Stimulated activated CD8-positive, alpha-beta memory T cell treated with anti-CD3 and anti-CD28 coated beads, Interleukin-7, amount 100 ng/mL, for 48 hours (primary cell): ENCODE data around the gene PITPNB.

ENCODE experiments used
- DNase-seq, 2 donors: peaks; one replicate each; pipeline ENCODE4 v3.0.0-alpha.2; 2020; ENCODE audit warnings: low read depth in 1 of 2; ENCODE audit errors: extremely low read depth in 1 of 2

The PITPNB gene

DNA sequence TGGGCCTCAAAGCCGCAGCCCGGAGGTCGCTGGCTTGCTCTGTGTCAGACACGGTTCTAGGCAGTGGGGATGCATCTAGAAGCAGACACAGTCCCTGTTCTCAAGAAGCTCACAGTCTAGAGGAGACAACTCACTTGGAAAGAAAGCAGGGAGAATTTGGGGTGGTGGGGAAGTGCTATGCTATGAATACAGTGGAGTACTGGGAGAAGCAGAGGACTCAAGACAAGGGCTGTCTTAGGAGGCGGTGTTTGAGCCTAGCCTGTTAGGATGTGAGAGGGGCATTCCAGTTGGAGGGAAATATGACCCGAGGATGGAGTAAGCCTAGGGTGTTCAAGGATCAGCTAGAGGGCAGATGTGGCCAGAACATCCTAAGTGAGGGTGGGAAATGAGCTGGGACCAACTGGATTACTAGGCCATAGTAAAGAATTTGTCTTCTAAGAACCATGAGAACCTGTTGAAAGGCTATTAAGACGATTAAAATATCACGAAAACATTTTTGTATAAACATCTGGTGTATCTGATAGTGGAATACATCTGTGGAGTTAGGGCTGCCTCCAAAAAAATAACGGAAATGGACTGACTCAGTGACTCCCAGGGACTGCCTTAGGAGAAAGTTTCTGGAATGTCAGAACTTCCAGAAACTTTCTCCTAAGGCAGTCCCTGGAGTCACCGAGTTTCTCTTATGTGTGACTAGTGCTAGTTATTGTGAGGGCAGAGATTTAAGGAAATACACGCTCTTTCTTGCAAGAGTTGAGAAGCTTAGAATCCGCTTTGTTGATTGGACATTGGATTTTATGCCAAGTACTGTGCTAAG is 1.1 kb upstream of the PITPNB start:
- no peak for DNase-seq

DNA sequence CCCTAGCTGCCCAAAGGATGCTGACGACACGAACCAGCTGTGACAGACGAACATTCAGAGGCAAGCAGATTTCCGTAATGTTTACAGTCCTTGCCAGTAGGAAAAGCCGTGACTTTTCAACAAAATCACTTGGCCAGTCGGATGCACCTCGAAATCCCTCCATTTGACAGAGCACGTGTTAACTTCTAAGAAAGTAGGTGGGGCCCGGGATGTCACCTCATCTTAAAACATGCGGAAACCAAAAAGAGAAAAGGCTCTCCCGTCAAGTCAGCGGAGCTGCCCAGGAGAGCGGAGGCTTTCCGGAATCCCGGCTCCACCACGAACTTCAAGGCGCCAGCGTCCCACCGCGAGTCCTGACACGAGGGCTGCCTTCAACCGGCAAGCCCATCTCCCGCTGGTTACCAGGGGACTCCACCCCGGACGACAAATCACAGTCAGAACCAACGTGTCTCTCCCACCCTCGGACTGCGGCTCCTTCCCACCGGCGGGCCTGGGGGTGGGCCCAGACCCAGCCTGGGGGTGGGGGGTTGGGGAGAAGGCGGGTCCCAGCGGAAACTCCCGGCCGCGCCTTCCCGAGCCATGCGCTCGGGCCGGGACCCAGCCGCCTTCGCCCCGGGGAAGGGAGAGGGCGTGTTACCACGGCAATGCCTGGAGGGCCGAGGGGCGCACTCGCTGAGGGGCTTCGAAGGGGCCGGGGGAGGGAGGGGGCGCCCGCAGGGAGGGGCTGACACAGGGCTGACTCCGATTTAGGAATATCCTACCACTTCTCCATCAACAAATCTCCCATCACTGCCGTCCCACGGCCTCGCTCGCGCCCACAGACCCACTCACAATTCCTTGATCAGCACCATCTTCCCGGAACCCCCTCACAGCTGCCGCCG is 475 bp downstream of the PITPNB start:
- peak; percentile 57 to 62 for DNase-seq

DNA sequence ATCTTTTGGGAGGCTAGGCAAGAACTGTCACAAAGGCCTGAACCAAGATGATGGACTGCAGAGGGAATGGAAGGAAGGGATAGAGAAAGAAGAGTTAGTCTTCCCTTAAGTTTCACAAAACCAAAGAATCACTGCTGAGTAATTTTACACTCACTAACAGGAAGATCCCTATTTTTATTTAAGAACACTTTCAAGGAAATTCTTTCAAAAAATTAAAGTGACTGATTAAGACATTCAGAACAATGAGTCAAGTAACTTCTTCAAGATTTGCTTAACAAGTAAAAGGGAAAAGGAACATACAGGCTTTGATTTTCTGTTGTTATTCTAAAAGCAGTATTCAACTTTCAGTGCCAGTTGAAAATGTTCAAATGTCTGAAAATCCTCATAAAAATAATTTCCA is 3.1 kb downstream of the PITPNB start:
- no peak for DNase-seq

DNA sequence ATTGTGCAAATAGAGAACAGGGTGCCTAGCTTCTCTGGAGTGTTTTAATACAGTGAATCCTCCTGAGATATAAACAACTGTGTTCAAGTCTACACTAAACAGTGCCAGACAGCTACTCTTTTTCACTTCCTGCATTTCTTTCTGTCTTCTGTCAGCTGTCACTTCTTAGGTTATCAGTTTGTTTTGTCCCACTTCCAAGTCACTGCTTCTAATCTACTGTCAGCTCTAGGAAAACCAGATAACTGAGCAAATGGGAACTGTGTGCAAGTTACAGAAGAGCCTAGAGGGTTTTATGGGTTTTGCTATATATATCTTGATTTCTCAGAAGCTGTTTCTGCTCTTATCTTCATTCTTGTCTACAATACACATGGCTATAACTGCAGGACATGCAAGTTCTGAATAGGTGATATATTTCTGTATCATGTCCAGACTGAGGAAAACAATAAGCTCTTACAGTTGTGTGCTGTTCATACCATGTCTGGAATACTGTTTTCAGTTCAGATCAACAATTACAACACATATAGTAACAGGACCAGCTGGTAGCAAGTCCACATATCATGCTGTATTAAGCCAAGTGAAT is 5.8 kb downstream of the PITPNB start:
- DNase-seq, result no peak

DNA sequence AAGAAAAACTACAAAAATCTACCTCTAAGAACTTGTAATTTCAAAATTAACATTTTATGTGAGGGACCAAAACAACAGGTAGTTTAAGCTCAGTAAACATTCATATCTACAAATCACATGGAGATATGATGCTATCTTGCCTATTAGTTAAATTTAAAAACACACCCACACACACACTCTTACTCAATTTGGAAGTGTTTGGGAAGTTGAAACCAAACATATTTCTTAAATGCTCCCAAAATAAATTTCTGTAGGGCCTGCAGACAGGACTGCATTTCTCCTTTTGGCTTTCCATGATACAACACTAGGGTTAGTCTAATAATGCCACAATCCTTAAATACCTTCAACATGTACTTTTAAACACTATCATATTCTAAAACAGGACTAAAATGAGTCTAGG is 7.0 kb downstream of the PITPNB start:
- DNase-seq, result no peak

GRCh38 chr22:27911330-27911729 is 7.7 kb downstream of the PITPNB start:
- DNase-seq, result no peak

DNA sequence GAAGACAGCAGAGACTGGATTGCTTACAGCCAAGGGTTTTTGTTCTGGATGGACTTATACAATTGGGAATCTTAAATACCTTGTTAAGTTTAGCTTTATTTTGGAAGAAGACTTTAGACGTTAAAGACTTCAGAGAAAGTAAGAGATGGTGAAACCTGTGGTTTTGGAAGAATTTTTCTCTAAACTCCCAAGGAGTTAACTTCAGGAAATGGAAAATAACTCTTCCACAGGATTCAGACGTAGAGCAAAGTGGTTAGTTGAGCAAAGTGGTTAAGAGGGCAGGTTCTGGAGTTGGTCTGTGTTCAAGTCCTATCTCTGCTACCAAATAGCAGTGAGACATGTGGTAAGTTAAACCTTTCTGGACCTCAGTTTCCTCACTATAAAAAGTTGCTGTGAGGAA is 12.8 kb downstream of the PITPNB start:
- no peak for DNase-seq

- DNase-seq, result no peak
These were observed 13.4 kb downstream of the PITPNB start for GRCh38 chr22:27905653-27906052.

GRCh38 chr22:27903805-27904473 is 15.1 kb downstream of the PITPNB start:
- DNase-seq, result no peak

DNA sequence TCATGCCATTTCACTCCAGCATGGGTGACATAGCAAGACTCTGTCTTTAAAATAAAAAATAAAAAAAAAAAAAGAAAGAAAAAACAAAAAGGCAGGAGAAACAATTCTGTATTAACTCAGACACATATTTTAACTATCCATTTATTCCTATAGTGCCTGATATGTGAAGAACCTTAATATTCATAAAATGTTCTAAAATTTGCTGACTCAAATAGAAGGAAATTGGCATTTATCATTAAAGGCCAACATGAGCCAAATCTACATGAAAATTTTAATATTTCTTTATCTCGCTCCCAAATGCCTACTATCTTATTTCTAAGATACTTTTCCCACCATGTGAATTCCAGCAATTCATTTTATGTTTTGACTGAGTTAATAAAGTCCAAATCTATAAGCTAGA is 18.9 kb downstream of the PITPNB start:
- no peak for DNase-seq

GRCh38 chr22:27896245-27896644 is 22.8 kb downstream of the PITPNB start:
- no peak for DNase-seq

- DNase-seq, result no peak
These were observed 23.5 kb downstream of the PITPNB start for GRCh38 chr22:27895600-27895999.

GRCh38 chr22:27892811-27893210 is 26.2 kb downstream of the PITPNB start:
- DNase-seq, result no peak

- no peak for DNase-seq
These were observed 27.0 kb downstream of the PITPNB start for GRCh38 chr22:27892064-27892463.

GRCh38 chr22:27888310-27888709 is 30.7 kb downstream of the PITPNB start:
- no peak for DNase-seq

DNA sequence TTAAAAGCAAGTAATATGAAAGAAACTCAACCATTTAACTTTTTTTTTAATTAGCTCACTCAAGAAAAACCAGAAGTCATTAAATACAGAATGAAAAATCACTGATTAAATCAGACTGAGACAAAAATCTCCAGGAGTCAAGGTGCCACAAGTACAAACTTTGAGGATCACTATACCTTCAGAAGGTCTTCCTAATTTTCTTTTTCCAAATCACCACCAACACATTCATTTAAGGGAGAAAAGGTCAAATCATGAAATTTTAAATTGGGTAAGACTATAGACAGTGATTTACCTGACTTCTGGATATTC is 32.3 kb downstream of the PITPNB start:
- no peak for DNase-seq

DNA sequence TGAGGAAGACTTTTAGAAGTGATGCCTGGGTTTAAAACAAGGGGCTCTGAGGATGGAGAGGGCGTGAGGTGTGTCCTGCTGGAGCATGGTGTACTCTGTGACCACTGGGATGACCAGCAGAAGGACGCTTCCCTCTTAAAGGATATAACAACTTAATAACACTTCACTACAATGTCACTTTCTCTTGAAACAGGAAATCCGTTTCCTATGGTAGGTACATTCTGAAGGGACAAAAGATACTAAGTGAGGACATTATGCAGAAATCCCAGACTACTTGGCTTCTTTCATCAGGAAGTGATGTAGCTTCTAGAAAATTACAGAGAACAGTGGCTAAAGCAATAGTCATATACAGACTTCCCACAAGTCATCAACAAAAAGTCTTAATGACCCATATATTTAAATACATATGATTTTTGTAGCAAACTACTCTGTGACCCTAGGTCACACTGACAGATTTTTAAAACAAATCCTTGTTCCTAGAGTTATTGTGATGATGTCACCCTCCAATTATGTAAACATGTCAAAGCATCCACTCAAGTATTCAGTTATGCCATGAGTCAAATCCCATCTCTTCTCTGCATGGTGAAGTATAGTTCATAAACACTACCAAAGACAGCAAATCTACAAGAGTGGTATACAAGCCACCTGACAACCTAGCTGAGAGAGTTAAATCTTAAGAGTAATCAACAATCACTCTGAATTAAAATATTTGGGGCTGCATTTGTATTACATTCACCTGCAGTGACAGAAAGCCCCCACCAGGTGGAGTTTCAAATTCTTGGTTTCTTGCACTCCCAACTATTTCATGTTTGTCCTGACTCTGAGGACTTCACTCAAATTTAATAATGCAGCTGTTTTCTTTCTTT is 32.8 kb downstream of the PITPNB start:
- DNase-seq, result no peak

DNA sequence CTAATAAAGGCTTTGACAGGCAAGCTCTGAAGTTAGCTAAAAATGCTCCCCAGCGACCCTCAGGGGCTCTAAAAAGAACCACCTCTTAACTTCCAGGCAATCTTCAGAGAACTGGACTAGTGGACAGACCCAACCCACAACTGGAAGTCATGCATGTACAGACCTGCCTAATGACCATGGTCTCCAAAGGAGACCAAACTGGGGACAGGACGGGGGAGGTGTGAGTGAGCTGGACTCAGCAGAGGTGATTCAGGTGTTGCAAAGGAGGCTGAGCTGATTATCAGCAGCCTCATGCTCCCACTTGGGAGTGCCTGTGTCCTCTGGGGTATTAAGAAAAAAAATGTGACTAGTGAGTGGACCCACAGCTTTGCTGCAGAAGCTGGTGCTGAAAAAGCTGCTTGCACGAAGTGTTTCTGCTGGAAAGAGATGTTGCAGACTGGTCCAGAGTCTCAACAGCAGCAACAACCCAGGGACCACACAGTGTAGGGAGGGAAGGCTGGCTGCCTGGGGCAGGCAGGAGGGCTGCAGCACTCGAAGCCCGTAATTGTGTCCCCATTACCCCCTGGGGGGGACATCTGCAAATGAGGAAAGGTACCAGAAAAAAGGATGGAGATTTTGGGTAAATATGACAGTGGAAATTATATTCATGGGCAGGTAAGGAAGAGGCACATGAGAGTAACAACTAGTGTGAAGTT is 35.3 kb downstream of the PITPNB start:
- DNase-seq, result no peak

- no peak for DNase-seq
These were observed 36.4 kb downstream of the PITPNB start for GRCh38 chr22:27882507-27883290.
